GM23338 (cell line): Measurements from ENCODE around the gene ZNF646. TPM values are rescaled to one million over a fixed set of nuclear protein-coding genes. Genes with fewer than 3 reads are reported as not detected.

Experiments
- CREB1 ChIP-seq: fragments of 250-450 bp; sonication (Bioruptor Pico); IDR thresholded peaks from 2 replicates; pipeline ENCODE4 v1.5.0; 2020; ENCODE audit warnings: low read depth, mild to moderate bottlenecking, moderate library complexity
- EZH2 ChIP-seq: fragments of 200-600 bp; sonication (generic); IDR thresholded peaks from one replicate; pipeline ENCODE4 v1.8.0; 2017; ENCODE audit warnings: antibody characterized with exemption, mild to moderate bottlenecking, low read depth; ENCODE audit not compliant: unreplicated experiment
- NANOG ChIP-seq: IDR thresholded peaks from 2 replicates; pipeline ENCODE4 v1.6.1; 2016; ENCODE audit warnings: antibody characterized with exemption, borderline replicate concordance
- POLR2AphosphoS5 ChIP-seq: IDR thresholded peaks from 2 replicates; pipeline ENCODE4 v1.6.1; 2016; ENCODE audit warnings: antibody characterized with exemption, low read depth
- REST ChIP-seq: IDR thresholded peaks from one replicate; pipeline ENCODE4 v1.6.1; 2018; ENCODE audit warnings: antibody characterized with exemption; ENCODE audit not compliant: unreplicated experiment
- ZNF114 ChIP-seq: fragments of 250-450 bp; sonication (Bioruptor Pico); IDR thresholded peaks from 2 replicates; pipeline ENCODE4 v1.5.0; 2020; ENCODE audit warnings: mild to moderate bottlenecking, moderate library complexity
- ZNF331 ChIP-seq: fragments of 250-450 bp; sonication (Bioruptor Pico); IDR thresholded peaks from 2 replicates; pipeline ENCODE4 v1.5.0; 2020; ENCODE audit warnings: low read depth, mild to moderate bottlenecking, moderate library complexity
- polyA plus RNA-seq: library from polyadenylated mRNA; unstranded; fragments of >200 nt; fragmentation: Nextera tagmentation; extraction: Ambion mirVana; gene quantifications from 2 replicates; pipeline ENCODE4 v1.2.1, GENCODE V29; 2016
- total RNA-seq: library from RNA; depleted of rRNA; stranded (reverse); fragments of >200 nt; shearing (Covaris generic); gene quantifications from 2 replicates; pipeline ENCODE4 v1.2.3, GENCODE V29; 2014
- TF ChIP-seq, protein P1 (sequence below): fragments of 250-450 bp; sonication (Bioruptor Pico); IDR thresholded peaks from 2 replicates; pipeline ENCODE4 v1.5.0; 2020; ENCODE audit warnings: mild to moderate bottlenecking, moderate library complexity
- TF ChIP-seq, protein P2 (sequence below): IDR thresholded peaks from 2 replicates; pipeline ENCODE4 v1.6.1; 2016; ENCODE audit warnings: antibody characterized with exemption

Gene ZNF646
- total and polyA plus RNA-seq, 2 experiments from 2014 or later, result 6.3 to 29.3 TPM

GRCh38 chr16:31050280-31051030, 23.8 kb upstream of the ZNF646 start (continued):
- TF ChIP-seq, protein P1, sequence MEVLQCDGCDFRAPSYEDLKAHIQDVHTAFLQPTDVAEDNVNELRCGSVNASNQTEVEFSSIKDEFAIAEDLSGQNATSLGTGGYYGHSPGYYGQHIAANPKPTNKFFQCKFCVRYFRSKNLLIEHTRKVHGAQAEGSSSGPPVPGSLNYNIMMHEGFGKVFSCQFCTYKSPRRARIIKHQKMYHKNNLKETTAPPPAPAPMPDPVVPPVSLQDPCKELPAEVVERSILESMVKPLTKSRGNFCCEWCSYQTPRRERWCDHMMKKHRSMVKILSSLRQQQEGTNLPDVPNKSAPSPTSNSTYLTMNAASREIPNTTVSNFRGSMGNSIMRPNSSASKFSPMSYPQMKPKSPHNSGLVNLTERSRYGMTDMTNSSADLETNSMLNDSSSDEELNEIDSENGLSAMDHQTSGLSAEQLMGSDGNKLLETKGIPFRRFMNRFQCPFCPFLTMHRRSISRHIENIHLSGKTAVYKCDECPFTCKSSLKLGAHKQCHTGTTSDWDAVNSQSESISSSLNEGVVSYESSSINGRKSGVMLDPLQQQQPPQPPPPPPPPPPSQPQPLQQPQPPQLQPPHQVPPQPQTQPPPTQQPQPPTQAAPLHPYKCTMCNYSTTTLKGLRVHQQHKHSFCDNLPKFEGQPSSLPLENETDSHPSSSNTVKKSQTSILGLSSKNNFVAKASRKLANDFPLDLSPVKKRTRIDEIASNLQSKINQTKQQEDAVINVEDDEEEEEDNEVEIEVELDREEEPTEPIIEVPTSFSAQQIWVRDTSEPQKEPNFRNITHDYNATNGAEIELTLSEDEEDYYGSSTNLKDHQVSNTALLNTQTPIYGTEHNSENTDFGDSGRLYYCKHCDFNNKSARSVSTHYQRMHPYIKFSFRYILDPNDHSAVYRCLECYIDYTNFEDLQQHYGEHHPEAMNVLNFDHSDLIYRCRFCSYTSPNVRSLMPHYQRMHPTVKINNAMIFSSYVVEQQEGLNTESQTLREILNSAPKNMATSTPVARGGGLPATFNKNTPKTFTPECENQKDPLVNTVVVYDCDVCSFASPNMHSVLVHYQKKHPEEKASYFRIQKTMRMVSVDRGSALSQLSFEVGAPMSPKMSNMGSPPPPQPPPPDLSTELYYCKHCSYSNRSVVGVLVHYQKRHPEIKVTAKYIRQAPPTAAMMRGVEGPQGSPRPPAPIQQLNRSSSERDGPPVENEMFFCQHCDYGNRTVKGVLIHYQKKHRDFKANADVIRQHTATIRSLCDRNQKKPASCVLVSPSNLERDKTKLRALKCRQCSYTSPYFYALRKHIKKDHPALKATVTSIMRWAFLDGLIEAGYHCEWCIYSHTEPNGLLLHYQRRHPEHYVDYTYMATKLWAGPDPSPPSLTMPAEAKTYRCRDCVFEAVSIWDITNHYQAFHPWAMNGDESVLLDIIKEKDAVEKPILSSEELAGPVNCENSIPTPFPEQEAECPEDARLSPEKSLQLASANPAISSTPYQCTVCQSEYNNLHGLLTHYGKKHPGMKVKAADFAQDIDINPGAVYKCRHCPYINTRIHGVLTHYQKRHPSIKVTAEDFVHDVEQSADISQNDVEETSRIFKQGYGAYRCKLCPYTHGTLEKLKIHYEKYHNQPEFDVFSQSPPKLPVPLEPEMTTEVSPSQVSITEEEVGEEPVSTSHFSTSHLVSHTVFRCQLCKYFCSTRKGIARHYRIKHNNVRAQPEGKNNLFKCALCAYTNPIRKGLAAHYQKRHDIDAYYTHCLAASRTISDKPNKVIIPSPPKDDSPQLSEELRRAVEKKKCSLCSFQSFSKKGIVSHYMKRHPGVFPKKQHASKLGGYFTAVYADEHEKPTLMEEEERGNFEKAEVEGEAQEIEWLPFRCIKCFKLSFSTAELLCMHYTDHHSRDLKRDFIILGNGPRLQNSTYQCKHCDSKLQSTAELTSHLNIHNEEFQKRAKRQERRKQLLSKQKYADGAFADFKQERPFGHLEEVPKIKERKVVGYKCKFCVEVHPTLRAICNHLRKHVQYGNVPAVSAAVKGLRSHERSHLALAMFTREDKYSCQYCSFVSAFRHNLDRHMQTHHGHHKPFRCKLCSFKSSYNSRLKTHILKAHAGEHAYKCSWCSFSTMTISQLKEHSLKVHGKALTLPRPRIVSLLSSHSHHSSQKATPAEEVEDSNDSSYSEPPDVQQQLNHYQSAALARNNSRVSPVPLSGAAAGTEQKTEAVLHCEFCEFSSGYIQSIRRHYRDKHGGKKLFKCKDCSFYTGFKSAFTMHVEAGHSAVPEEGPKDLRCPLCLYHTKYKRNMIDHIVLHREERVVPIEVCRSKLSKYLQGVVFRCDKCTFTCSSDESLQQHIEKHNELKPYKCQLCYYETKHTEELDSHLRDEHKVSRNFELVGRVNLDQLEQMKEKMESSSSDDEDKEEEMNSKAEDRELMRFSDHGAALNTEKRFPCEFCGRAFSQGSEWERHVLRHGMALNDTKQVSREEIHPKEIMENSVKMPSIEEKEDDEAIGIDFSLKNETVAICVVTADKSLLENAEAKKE, result no peak
- TF ChIP-seq, protein P2, sequence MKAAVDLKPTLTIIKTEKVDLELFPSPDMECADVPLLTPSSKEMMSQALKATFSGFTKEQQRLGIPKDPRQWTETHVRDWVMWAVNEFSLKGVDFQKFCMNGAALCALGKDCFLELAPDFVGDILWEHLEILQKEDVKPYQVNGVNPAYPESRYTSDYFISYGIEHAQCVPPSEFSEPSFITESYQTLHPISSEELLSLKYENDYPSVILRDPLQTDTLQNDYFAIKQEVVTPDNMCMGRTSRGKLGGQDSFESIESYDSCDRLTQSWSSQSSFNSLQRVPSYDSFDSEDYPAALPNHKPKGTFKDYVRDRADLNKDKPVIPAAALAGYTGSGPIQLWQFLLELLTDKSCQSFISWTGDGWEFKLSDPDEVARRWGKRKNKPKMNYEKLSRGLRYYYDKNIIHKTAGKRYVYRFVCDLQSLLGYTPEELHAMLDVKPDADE, result no peak
- TF ChIP-seq REST, result no peak
- TF ChIP-seq ZNF114 (CRISPR knock-in tag), result no peak
- TF ChIP-seq ZNF331 (CRISPR knock-in tag), result no peak
- TF ChIP-seq CREB1 (CRISPR knock-in tag), result no peak
- TF ChIP-seq EZH2, result no peak
- no peak for TF ChIP-seq POLR2AphosphoS5
- no peak for TF ChIP-seq NANOG
